ENCODE results near the gene ABHD10. TPM values are rescaled to one million over a fixed set of nuclear protein-coding genes. Genes with fewer than 3 reads are reported as not detected.
"Not testable (repeated sequence)": the region's sequence is repeated elsewhere in the genome, so short reads cannot be mapped to it uniquely, and the experiment has no call there.

ABHD10 gene
- total RNA-seq, 2 experiments from 2014 or later = 53.1 to 54.6 TPM

DNA sequence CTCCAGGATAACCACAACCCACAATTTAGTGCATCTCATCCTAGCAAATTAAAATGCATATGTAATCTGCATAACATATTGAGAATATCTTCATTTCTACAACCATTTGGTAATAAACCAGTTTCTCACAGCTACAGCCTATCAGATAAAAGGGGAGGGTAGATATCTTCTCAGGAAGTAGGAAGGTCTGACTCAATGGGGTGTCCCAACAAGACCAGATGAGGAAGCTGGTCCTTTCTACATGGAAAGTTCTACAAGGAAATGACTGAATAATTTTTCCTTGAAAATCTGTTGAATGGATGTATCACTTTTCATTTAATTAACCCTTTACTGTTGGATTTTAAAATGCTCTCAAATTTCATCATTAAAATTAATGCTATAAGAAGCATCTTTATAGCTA, 38.3 kb downstream of the ABHD10 start:
- Mint-ChIP-seq H3K9me3 (no peaks in the 10 kb centered on the region), H3K4me1 (ENCODE audit: low read depth) (peaks cover 17% of the 10 kb centered on the region), H3K27me3 (ENCODE audit: low read depth) (no peaks in the 10 kb centered on the region), H3K36me3 (ENCODE audit: low read depth) (no peaks in the 10 kb centered on the region), H3K27ac (no peak overlapping the region), H3K4me3 (no peak overlapping the region)
- CTCF ChIA-PET = interaction anchor here (1.3 to 10.2 kb wide), 4 partner anchors 9 to 27 kb away, joined by 3 to 454 read pairs (median 10); partner anchors contain the start of gene TAGLN3
- DNase-seq = no peak
- intact Hi-C loops (cut with micrococcal nuclease) = no loop called here

DNA sequence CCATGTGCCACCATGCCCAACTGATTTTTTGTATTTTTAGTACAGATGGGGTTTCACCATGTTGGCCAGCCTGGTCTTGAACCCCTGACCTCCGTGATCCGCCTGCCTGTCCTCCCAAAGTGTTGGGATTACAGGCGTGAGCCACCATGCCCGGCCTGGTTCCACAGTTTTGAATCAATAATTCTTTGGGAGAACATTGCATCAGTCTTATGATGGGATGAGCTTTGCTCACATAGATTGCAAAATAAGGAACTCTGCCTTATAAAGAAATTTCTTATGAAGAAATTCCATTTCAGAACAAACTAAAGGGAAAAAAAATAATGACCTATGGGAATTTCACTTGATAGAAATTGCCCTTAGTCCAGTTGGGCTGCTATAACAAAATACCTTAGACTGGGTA, 39.9 kb downstream of the ABHD10 start:
- no peaks in the 10 kb centered on the region for H3K27me3 Mint-ChIP-seq (ENCODE audit: low read depth)
- intact Hi-C loops (cut with micrococcal nuclease) = no loop called here
- H3K4me3 Mint-ChIP-seq = no peak overlapping the region
- no peak for DNase-seq
- H3K36me3 Mint-ChIP-seq (ENCODE audit: low read depth) = no peaks in the 10 kb centered on the region
- CTCF ChIA-PET = interaction anchor here (10.2 kb wide), 1 partner anchor 24 kb away, joined by 454 read pairs; the partner anchor contains the start of gene TAGLN3
- peaks cover 7% of the 10 kb centered on the region for H3K4me1 Mint-ChIP-seq (ENCODE audit: low read depth)
- H3K9me3 Mint-ChIP-seq = no peaks in the 10 kb centered on the region
- no peak overlapping the region for H3K27ac Mint-ChIP-seq

DNA sequence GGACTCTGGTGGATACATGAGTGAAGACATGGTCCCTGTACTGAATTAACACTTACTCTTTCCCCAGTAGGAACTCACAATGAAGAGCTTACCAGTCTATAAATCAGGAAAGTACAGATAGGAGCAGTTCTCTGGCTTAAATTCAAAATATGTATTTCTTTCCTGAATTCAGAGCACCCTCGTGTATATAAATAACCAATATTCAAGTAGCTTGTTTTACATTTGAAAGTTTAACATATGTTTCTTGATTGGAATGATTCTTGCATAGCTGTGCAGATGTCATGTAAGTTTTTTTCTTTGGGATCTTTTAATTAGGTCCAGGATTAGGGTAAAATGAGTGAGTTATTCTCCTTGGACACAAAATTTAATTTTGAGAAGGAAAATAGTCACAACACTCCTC, 40.9 kb downstream of the ABHD10 start:
- no peak for DNase-seq
- no peak overlapping the region for H3K4me3 Mint-ChIP-seq
- H3K27ac Mint-ChIP-seq = no peak overlapping the region
- H3K36me3 Mint-ChIP-seq (ENCODE audit: low read depth) = no peaks in the 10 kb centered on the region
- peaks cover 3% of the 10 kb centered on the region for H3K4me1 Mint-ChIP-seq (ENCODE audit: low read depth)
- no peaks in the 10 kb centered on the region for H3K9me3 Mint-ChIP-seq
- intact Hi-C loops (cut with micrococcal nuclease) = no loop called here
- H3K27me3 Mint-ChIP-seq (ENCODE audit: low read depth) = no peaks in the 10 kb centered on the region
- CTCF ChIA-PET = interaction anchor here (10.2 kb wide), 1 partner anchor 25 kb away, joined by 454 read pairs; the partner anchor contains the start of gene TAGLN3

DNA sequence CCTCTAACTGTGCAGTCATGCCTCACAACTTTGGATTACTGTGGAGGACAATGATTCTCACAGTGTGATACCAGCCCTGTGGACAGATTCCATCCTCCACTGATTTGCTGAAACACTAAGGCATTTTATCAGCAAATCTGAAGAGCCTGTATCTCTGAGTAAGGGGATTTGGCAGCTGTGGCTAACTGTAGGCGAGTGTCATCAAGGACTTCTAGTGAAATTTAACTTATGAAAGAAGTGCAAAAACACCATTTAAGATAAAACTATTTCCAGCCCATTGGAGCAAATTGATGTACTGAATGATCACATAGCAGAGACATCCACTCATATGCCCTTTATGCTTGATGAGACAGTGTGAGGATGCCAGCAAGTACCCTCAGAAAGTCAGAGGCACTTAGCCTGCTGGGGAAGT, 41.9 kb downstream of the ABHD10 start:
- intact Hi-C loops (cut with micrococcal nuclease) = no loop called here
- DNase-seq = no peak
- CTCF ChIA-PET = interaction anchor here (0.7 kb wide), 1 partner anchor 180 kb away, joined by 3 read pairs; no protein-coding TSS in a partner anchor
- no peaks in the 10 kb centered on the region for H3K27me3 Mint-ChIP-seq (ENCODE audit: low read depth)
- H3K9me3 Mint-ChIP-seq = no peaks in the 10 kb centered on the region
- H3K4me3 Mint-ChIP-seq = no peak overlapping the region
- no peak overlapping the region for H3K27ac Mint-ChIP-seq
- peaks cover 3% of the 10 kb centered on the region for H3K4me1 Mint-ChIP-seq (ENCODE audit: low read depth)
- H3K36me3 Mint-ChIP-seq (ENCODE audit: low read depth) = no peaks in the 10 kb centered on the region

DNA sequence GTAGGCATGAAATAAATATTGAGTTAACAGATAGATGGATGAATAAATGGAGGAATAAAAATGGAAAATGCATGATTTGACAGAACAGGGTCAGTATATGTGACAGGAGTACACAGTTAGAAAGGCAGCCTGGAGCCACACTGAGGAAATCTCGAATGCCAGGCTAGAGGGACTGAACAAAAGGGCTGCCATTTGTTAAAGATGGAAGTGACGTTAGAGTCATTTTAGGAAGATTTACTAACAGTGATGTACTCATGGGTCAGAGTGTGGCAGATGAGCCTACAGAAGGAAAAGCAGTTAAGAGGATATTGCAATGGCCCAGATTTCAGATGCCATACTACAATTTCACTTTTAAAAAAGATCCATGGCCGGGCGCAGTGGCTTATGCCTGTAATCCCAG, 48.3 kb downstream of the ABHD10 start:
- DNase-seq = no peak
- intact Hi-C loops (cut with micrococcal nuclease) = no loop called here
- no peaks in the 10 kb centered on the region for H3K4me1 Mint-ChIP-seq (ENCODE audit: low read depth)
- no peaks in the 10 kb centered on the region for H3K9me3 Mint-ChIP-seq
- no peaks in the 10 kb centered on the region for H3K36me3 Mint-ChIP-seq (ENCODE audit: low read depth)
- no peak overlapping the region for H3K27ac Mint-ChIP-seq
- no peak overlapping the region for H3K4me3 Mint-ChIP-seq
- CTCF ChIA-PET = interaction anchor here (1.3 to 1.6 kb wide), 3 partner anchors 14 to 58 kb away, joined by 5 to 12 read pairs (median 5); no protein-coding TSS in a partner anchor
- H3K27me3 Mint-ChIP-seq (ENCODE audit: low read depth) = no peaks in the 10 kb centered on the region

DNA sequence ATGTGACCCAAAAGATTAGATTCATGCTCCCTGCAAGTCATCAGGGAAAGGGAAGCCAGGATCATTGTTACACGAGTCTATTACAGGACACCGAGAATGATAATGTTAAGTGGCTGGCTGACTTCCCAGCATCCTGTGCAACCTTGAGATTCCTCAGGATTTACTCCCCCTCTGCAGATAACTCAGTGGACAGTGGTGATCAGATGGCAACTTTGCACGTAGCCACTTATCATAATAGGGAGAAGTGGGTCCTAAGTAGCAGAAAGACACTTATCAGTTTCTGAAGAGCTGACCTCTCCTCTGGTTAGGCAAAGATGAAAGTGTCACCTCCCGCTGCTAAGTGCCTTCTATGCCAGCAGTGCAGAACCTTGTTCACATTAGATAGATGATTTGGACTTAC, 49.0 kb downstream of the ABHD10 start:
- no peaks in the 10 kb centered on the region for H3K27me3 Mint-ChIP-seq (ENCODE audit: low read depth)
- H3K4me3 Mint-ChIP-seq = no peak overlapping the region
- intact Hi-C loops (cut with micrococcal nuclease) = no loop called here
- no peaks in the 10 kb centered on the region for H3K9me3 Mint-ChIP-seq
- no peaks in the 10 kb centered on the region for H3K36me3 Mint-ChIP-seq (ENCODE audit: low read depth)
- CTCF ChIA-PET = interaction anchor here (1.6 kb wide), 1 partner anchor 39 kb away, joined by 5 read pairs; no protein-coding TSS in a partner anchor
- no peak overlapping the region for H3K27ac Mint-ChIP-seq
- H3K4me1 Mint-ChIP-seq (ENCODE audit: low read depth) = no peaks in the 10 kb centered on the region
- DNase-seq = no peak

DNA sequence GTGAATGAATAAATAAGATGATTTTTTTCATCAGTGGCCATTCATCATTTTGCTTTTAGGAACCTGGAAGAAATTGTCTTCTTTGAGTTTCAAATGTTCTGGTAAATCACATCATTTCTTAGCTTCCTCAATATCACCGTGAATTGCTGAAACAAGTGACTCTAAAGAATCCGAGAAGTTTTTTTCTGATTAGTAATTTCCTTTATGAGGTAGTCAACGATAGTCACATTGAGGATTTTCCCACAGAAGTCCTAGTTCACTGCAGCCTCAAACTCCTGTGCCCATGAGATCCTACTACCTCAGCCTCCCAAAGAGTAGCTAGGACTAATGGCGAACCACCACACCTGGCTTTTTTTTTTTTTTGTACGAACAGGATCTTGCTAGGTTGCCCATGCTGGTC, 52.1 kb downstream of the ABHD10 start:
- no peaks in the 10 kb centered on the region for H3K36me3 Mint-ChIP-seq (ENCODE audit: low read depth)
- H3K4me1 Mint-ChIP-seq (ENCODE audit: low read depth) = no peaks in the 10 kb centered on the region
- intact Hi-C loops (cut with micrococcal nuclease) = no loop called here
- no peak overlapping the region for H3K27ac Mint-ChIP-seq
- H3K27me3 Mint-ChIP-seq (ENCODE audit: low read depth) = no peaks in the 10 kb centered on the region
- DNase-seq = no peak
- H3K9me3 Mint-ChIP-seq = no peaks in the 10 kb centered on the region
- CTCF ChIA-PET = interaction anchor here (0.6 kb wide), 1 partner anchor 622 kb away, joined by 3 read pairs; no protein-coding TSS in a partner anchor
- H3K4me3 Mint-ChIP-seq = no peak overlapping the region

DNA sequence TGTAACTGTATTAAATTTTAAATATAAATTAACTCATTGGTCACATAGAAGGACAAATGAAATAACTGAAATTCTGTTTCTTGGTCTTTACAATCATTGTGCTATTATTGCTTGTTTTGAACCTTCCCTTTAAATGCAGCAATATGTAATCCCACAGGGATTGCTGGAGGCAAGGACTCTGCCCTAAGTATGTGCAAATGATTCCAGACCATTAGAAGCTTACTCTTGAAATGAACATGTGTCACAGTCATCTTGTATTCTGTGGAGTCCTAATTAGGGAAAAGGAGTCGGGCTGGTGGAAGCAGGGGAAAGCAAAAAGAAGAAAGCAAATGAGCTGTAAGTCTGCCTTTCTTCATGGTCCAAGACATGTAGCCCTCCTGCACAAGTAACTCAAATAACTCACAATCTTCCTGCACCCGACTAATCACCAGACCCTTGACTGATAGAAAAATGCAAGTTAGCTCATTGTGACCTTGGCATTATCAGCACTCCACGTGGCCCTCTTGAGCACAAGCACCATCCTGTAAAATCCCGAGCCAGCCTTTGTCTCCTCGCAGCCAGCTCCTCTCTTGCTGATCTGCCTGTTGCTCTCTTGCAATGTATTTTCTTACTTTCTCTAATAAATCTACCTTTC, 53.4 kb downstream of the ABHD10 start:
- H3K4me1 Mint-ChIP-seq (ENCODE audit: low read depth) = no peaks in the 10 kb centered on the region
- no peaks in the 10 kb centered on the region for H3K27me3 Mint-ChIP-seq (ENCODE audit: low read depth)
- CTCF ChIA-PET = interaction anchor here (0.7 to 1.6 kb wide), 3 partner anchors 11 to 726 kb away, joined by 3 to 6 read pairs (median 3); no protein-coding TSS in a partner anchor
- intact Hi-C loops (cut with micrococcal nuclease) = no loop called here
- DNase-seq = no peak
- H3K27ac Mint-ChIP-seq = no peak overlapping the region
- H3K9me3 Mint-ChIP-seq = no peaks in the 10 kb centered on the region
- H3K4me3 Mint-ChIP-seq = no peak overlapping the region
- no peaks in the 10 kb centered on the region for H3K36me3 Mint-ChIP-seq (ENCODE audit: low read depth)

DNA sequence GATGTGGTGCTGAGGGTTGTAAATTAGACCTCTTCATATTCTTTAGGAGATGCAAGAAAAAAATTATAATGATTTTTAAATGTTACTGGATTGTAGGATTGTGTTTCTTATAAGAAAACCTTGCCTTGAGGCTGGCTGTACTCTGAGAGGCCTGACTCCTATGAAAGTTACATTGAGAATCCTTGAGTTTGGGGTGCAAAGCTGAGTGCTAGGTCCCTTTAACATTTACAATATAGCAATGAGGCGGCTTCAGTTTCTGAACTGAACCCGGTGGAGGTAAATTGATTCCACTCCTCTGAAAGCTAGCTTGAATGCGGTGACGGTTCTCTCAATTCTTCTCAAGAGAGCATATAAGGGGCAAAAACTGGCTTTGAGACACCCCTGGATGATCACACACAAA, 55.6 kb downstream of the ABHD10 start, which contains the start of gene TMPRSS7:
Gene TMPRSS7, plus strand, starts transcription at position 301 of the 400 bp plus-strand sequence. CDS start 110 bp downstream, outside the sequence.
- Mint-ChIP-seq H3K27me3 (ENCODE audit: low read depth) (no peaks in the 10 kb centered on the region), H3K4me1 (ENCODE audit: low read depth) (no peaks in the 10 kb centered on the region), H3K4me3 (no peak within 1 kb of the TSS), H3K9me3 (peaks cover 3% of the 10 kb centered on the region), H3K27ac (no peak within 1 kb of the TSS), H3K36me3 (ENCODE audit: low read depth) (no peaks in the 10 kb centered on the region)
- intact Hi-C loops (cut with micrococcal nuclease) = no loop called here
- CTCF ChIA-PET = interaction anchor here (0.6 to 1.0 kb wide), 2 partner anchors 9 to 10 kb away, joined by 3 to 4 read pairs; no protein-coding TSS in a partner anchor
- no peak for DNase-seq

DNA sequence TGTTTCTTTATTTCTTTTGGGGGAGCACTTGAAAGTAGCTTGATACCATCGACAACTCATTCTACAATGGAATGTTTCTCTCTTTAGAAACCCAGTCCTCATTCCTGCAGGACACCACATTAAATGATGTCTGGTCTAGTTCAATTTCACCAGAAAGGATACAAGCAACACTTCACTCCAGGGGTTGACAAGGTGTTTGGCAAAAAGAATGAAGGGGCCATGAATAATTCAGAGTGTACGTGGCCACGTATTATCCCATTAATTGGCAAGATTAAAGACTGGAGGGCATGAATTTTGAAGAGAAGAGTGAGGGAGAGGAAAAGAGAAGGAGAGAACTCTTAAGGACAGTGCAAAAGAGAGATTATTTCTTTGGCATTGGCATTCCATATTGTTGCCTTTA, 56.4 kb downstream of the ABHD10 start:
- Mint-ChIP-seq H3K4me1 (ENCODE audit: low read depth) (no peaks in the 10 kb centered on the region), H3K36me3 (ENCODE audit: low read depth) (no peaks in the 10 kb centered on the region), H3K27me3 (ENCODE audit: low read depth) (no peaks in the 10 kb centered on the region), H3K9me3 (peaks cover 3% of the 10 kb centered on the region), H3K4me3 (no peak overlapping the region), H3K27ac (no peak overlapping the region)
- intact Hi-C loops (cut with micrococcal nuclease) = no loop called here
- CTCF ChIA-PET = interaction anchor here (1.0 kb wide), 2 partner anchors 8 to 61 kb away, joined by 3 to 4 read pairs; no protein-coding TSS in a partner anchor
- no peak for DNase-seq

DNA sequence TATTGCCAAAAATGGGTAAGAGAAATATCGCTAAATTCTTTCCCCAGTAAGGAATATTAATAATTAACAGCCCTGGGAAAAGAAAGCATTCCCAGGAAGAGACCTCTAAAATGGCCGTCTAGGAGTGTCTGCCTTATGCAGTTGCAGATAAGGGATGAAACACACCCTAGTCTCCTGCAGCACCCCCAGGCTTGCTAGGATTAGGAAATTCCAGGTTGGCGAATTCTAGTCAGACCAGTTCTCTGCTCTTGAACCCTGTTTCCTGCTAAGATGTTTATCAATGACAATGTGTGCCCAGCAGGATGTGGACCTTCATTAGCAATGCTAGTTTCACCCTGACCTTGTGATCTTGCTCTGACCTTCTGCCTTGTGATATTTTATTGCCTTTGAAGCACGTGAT, 58.4 kb downstream of the ABHD10 start:
- H3K9me3 Mint-ChIP-seq; H3K27me3 Mint-ChIP-seq (ENCODE audit: low read depth); CTCF ChIA-PET; H3K36me3 Mint-ChIP-seq (ENCODE audit: low read depth); DNase-seq; H3K4me3 Mint-ChIP-seq; intact Hi-C loops (cut with micrococcal nuclease); H3K4me1 Mint-ChIP-seq (ENCODE audit: low read depth); H3K27ac Mint-ChIP-seq: not testable (repeated sequence)

DNA sequence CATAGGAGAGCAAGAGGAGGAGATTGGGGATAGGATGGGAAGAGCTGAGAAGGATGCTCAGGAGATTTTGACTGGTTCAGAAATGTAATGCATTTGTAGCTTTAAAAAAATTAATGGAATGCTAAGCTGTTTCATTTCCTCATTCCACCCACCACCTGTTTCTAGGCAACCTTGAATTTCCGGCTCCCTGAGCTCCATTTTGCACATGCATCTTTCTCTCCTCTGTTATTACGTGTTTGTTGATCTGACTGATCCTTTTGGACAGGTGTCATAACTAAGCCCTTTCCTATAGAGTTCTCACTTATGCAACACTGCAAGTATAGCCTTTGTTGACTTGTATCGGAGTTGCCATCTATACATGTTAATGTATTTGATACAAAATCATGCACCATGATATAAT, 60.0 kb downstream of the ABHD10 start:
- Mint-ChIP-seq H3K4me1 (ENCODE audit: low read depth) (no peaks in the 10 kb centered on the region), H3K27me3 (ENCODE audit: low read depth) (no peaks in the 10 kb centered on the region), H3K4me3 (no peak overlapping the region), H3K9me3 (peaks cover 3% of the 10 kb centered on the region), H3K36me3 (ENCODE audit: low read depth) (no peaks in the 10 kb centered on the region), H3K27ac (no peak overlapping the region)
- intact Hi-C loops (cut with micrococcal nuclease) = no loop called here
- DNase-seq = no peak
- CTCF ChIA-PET = interaction anchor here (1.0 to 2.4 kb wide), 3 partner anchors 23 to 71 kb away, joined by 3 to 14 read pairs (median 5); no protein-coding TSS in a partner anchor

DNA sequence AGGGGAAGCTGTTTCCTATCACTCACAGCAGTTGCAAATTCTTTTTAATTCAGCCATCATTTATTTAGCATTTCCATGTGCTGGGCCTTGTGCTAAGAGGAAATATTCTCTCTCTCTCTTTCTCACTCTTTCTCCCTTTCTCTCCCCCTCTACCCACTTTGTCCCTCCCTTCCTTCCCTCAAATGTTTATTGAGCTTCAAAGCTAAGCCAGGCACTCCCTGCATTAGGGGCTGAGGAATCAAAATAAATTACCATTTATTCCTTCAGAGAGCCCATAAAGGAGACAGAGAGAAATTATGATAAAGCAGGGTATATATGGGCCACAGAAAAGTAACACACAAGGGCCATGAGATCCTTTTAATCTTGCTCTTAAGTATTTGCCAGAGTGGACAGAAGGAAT, 62.5 kb downstream of the ABHD10 start:
- intact Hi-C loops (cut with micrococcal nuclease) = no loop called here

More for the DNA sequence above, 62.5 kb downstream of the ABHD10 start:
- CTCF ChIA-PET = interaction anchor here (0.5 to 2.7 kb wide), 7 partner anchors 28 to 1611 kb away, joined by 3 to 10 read pairs (median 4); no protein-coding TSS in a partner anchor
- Mint-ChIP-seq H3K36me3 (ENCODE audit: low read depth) (no peaks in the 10 kb centered on the region), H3K27me3 (ENCODE audit: low read depth) (no peaks in the 10 kb centered on the region), H3K9me3 (peaks cover 3% of the 10 kb centered on the region), H3K27ac (no peak overlapping the region), H3K4me3 (no peak overlapping the region), H3K4me1 (ENCODE audit: low read depth) (no peaks in the 10 kb centered on the region)
- no peak for DNase-seq

All from activated naive CD4-positive, alpha-beta T cell treated with anti-CD3 and anti-CD28 coated beads for 36 hours (primary cell).